Measurements from ENCODE around the gene FAM162A.

FAM162A gene

GRCh38 chr3:122389197-122389596 lies 5.2 kb downstream of the FAM162A start:
- no peak for DNase-seq

GRCh38 chr3:122389892-122390291 lies 5.9 kb downstream of the FAM162A start:
- DNase-seq = no peak

- peak; percentile 32 for DNase-seq
Observed at GRCh38 chr3:122390665-122391064, 6.7 kb downstream of the FAM162A start.

DNA sequence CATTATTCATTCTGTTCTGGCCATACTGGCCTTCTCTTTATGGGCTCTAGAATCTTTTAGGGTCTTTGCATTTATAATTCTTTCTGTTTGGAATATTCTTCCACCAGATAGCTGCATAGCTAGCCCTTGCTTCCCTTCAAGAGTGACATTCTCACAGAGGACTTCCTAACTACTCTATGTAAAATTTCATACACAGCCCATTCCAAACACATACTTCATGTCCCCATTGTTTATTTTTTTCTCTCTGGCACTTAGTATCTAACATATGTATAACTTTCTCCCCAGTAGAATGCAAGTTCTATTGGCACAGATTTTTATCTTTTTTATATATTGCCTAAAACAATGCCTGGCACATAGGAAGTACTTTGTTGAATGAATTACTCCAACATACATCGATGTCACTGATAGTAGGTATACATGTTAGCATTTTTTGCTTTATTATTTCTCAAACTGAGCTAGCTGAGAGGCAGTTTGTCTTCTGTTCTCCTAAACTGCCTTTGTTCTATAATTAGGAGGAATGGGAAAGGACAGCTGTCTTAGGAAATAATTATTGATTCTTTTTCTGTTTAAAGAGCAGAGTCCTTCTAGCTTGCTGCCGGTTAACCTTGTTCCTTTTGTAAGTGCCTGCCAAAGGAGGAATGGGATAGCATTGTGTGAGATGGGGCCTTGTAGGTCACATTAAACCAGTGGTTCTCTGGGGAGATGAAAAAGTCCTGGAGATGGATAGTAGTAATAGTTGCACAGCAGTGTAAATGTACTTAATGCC lies 7.9 kb downstream of the FAM162A start:
- no peak for DNase-seq

GRCh38 chr3:122392868-122393844 lies 9.2 kb downstream of the FAM162A start:
- DNase-seq = peak; percentile 87

DNA sequence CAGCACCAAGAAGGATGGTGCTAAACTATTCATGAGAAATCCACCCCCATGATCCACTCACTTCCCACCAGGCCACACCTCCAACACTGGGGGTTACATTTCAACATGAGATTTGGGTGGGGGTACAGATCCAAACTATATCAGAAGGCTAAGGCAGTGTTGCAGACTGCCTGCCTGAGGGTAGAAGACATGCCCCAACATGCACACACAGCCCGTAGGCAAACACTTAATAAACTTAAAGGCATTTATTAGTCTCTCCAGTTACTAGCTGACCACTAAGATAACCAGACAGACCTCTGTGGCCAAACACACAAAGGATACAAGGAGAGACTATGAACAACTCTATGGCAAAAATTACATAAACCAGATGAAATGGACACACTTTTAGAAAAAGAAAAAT lies 10.2 kb downstream of the FAM162A start:
- DNase-seq = no peak

DNA sequence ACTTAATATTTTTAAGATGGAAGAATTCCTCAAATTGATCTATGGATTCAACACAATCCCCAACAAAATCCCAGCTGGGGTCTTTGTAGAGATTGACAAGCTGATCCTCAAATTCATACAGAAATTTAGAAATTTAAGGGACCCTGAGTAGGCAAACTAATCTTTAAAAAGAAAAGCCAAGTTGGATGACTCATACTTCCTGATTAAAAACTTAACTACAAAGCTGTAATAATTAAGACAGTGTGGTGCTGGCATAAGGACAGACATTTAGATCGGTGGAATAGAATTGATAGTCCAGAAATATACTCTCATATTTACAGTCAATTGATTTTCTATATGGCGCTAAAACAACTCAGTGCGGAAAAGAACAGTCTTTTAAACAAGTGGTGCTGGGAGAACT lies 11.6 kb downstream of the FAM162A start:
- peak; percentile 30 for DNase-seq

DNA sequence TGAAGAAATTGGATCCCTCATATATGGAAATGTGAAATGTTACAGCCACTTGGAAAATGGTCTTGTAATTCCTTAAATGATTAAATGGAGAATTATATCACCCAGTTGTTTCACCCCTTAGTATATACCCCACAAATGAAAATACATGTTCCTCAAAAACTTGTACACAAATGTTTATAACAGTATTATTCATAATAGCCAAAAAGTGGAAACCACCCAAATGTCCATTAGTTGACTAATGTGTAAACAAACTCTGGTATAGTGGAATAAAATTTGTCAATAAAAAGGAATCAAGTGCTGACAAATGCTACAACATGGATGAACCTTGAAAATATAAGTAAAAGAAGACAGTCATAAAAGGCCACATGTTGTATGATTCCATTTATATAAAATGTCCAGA lies 12.5 kb downstream of the FAM162A start:
- no peak for DNase-seq

GRCh38 chr3:122397201-122397600 lies 13.2 kb downstream of the FAM162A start:
- DNase-seq = no peak

GRCh38 chr3:122398920-122399319 lies 14.9 kb downstream of the FAM162A start:
- DNase-seq = no peak

GRCh38 chr3:122403489-122403888 lies 19.5 kb downstream of the FAM162A start:
- no peak for DNase-seq

DNA sequence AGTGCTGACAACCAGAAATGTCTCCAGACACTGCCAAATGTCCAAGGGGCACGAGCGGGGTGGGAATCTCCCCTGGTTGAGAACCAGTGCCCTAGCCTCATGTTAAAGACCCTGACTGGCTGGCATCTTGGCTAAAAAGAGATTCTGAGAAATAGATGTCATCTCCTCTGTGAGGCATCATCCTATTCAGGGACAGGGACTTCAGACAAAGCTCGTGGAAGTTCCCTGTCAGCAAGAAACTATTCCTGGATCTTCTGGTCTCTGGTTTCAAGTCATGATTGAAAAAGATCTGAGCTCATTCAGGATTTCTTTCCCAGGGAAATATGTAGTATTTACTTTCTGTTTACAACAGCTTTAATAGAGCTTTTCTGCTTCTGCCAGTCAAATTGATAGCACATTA lies 21.0 kb downstream of the FAM162A start:
- DNase-seq = no peak

GRCh38 chr3:122406198-122406597 lies 22.2 kb downstream of the FAM162A start:
- DNase-seq = no peak

DNA sequence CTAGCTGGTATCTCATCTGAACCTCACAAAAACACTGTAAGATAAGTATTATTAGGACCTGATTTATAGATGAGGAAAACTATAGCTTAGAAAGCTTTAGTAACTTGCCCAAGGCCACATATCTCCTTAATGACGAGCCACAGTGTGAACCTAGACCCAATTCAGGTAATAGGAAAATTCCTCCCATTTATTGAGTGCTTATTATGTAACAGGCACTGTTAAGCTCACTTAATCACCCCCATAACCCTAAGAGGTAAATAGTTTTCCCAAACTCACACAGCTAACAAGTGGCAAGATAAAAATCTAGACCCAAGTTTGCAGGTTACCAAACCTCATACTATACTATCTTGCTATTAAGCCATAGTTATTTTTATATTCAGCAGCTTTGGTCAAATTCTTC lies 24.0 kb downstream of the FAM162A start:
- no peak for DNase-seq

- peak; percentile 24 for DNase-seq
Observed at GRCh38 chr3:122409446-122409845, 25.5 kb downstream of the FAM162A start.

GRCh38 chr3:122410111-122410510 lies 26.1 kb downstream of the FAM162A start:
- no peak for DNase-seq

DNA sequence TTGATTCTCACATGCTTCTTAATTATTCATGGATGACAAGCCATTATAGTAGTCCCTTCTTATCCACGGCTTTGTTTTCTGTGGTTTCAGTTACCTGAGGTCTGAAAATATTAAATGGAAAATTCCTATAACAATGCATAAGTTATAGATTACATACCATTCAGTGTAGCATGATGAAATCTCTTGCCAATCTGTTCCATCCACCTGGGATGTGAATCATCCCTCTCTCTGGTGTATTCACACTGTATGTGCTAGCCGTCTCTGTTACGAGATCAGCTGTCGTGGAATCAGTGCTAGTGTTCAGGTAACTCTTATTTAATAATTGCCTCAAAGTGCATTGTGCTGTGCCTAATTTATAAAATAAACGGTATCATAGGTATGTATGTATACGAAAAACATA lies 26.7 kb downstream of the FAM162A start:
- no peak for DNase-seq

DNA sequence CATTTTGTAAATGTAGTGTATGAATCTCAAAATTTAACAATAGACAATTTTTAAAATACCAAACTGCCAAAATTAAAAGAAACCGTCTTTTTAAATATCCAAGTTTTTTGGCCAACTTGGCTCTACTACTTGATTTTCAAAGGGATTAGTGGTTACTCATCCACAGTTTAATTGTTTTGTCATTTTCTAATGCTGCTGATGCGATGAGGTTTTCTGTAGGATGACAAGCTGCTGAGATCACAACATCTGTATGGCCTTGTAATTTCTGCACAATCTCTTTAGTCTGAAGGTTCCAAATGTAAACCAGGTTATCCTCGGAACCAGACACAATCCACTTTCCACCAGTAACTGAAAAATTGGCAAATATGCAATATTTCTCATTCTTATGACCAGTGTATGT lies 30.4 kb downstream of the FAM162A start:
- DNase-seq = no peak

DNA sequence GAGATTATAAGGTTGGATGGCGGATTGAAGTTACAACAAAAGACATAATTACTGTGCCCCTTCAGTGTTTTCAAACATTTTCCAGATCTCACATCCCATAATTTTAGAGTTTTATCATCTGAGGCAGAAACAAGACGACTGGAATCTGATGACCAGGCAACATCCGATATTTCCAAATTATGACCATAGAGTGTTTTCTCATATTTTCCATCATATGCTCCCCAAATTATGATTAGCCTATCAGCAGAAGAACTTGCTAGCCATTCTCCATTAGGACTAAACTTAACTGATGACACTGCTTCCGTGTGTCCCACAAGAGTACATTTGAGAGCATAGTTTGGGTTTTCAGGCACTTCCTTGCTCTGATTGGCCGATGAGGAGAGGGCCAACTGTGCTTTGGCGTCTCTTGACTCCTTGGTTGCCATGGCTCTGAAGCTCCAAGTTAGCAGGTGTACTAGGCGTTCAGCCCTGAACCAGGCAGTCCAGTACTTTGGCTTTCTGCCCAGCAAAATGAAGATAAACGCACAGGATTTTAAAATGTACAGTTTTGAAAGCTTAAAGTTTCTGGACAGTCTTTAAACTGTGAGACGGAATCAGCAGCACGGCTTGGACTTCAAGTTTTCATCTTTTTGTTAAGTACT lies 31.2 kb downstream of the FAM162A start:
- peak; percentile 80 for DNase-seq

GRCh38 chr3:122415762-122416654 lies 32.0 kb downstream of the FAM162A start, which contains the start of gene WDR5B:
TSS of gene WDR5B (minus strand) at chr3:122416062. CDS start at chr3:122415528, 534 bp downstream.
- peak; percentile 99 for DNase-seq

- no peak for DNase-seq
Observed at GRCh38 chr3:122416966-122417365, 33.0 kb downstream of the FAM162A start.

GRCh38 chr3:122421101-122421500 lies 37.1 kb downstream of the FAM162A start:
- no peak for DNase-seq

All from hematopoietic multipotent progenitor cell treated with erythropoietin and hydrocortisone succinate and interleukin-3 and kit ligand, for 4 days (in vitro differentiated cells).